HG03354 (cell line): ENCODE results near the gene AHCY.
"Not testable (repeated sequence)": the region's sequence is repeated elsewhere in the genome, so short reads cannot be mapped to it uniquely, and the experiment has no call there.

Experiments used
- ATAC-seq: cut with Tn5 transposase; IDR thresholded peaks from one replicate; pipeline ENCODE4 v1.9.1; 2021; ENCODE audit warnings: mild to moderate bottlenecking; ENCODE audit not compliant: unreplicated experiment, poor library complexity, severe bottlenecking

The AHCY gene

DNA sequence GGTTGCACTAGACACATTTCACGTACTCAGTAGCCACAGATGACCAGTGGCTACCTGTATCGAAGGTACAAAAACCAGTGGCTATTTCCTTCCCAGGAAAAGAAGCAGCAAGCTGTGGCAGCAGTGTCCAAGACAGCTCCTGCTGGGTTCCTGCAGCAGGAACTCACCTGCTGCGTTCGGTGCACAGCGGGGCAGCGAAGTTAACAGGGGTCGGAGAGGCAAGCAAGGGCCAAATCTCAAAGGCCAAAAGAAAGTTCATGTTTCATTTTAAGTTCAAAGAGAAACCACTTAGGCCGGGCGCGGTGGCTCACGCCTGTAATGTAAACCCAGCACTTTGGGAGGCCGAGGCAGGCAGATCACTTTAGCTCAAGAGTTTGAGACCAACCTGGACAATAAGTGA is 35.0 kb downstream of the AHCY start:
- no peak for ATAC-seq

DNA sequence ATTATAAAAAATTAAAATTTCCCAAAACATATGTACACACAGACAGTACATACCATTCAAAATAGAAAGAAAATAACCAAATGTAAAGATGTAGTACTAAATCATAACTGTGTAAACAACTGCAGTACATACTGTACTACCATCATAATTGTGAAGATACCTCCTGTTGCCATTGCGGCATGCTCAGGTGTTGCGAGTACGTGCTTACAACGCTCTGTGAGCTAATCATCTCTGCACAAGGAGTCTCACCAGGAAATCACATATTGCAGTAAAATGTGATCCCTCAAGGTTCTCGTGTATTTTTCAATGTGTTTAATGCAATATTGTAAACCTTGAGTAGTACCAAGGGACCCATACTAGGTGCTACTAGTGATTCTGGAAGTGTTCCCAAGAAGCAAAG is 39.0 kb downstream of the AHCY start:
- no peak for ATAC-seq

DNA sequence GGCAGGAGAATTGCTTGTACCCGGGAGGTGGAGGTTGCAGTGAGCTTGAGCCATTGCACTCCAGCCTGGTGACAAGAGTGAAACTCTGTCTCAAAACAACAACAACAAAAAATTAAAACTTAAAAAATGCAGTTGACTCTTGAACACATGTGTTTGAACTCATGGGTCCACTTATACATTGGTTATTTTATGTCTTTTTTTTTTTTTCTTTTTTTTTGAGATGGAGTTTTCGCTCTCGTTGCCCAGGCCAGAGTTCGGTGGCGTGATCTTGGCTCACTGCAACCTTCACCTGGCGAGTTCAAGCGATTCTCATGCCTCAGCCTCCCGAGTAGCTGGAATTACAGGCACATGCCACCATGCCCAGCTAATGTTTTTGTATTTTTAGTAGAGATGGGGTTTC is 39.7 kb downstream of the AHCY start:
- not testable (repeated sequence) for ATAC-seq

GRCh38 chr20:34262488-34263288 is 40.5 kb downstream of the AHCY start:
- ATAC-seq: no peak

DNA sequence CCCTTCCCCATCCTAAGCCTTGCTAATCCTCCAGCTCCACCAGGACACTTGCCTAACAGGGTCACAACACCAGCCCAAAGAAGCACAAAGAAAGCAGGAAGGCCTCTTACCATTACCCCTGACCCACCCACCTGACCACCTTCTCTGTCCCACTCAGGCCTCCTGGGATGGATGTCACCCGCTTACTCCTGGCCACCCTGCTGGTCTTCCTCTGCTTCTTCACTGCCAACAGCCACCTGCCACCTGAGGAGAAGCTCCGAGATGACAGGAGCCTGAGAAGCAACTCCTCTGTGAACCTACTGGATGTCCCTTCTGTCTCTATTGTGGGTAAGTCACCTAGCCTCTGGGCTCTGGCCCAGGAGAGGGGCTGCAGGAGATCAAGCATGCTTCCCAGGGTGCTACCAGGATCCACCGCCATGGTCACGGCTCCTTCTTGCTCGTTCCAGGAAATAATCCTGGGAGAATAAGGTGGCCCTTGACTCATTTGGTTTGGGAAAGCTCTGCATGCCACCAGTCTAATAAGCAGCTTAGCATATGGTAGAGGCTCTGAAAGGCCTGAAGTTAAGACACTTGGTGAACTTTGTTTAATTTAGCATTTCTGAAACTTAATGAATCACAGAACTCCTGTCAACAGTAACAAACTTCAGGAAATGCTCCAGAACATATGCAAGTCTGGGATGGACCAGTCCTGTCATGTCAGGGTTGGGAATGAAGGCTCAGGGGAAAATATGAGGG is 42.8 kb downstream of the AHCY start:
- ATAC-seq: no peak

- ATAC-seq: no peak
Observed at GRCh38 chr20:34256629-34257124, 46.5 kb downstream of the AHCY start.

DNA sequence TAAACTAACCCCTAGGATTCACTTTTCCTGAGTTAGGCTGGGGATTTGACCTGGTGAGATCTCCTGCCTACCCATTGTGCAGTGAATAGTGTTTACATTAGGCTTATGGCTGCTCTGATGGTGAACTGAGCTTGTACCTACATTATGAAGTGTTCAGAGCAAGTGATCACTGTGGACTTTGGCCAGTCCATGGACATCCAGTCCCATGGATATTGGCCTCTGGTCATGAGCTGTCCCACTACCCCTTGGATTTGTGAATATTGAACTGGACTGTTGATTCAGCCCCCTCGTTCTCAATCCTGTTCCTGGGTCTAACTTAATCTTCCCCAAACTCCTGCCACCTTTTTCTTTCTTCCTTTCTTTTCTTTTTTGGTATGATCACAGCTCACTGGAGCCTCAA is 48.2 kb downstream of the AHCY start:
- ATAC-seq: no peak

GRCh38 chr20:34252431-34253086 is 50.6 kb downstream of the AHCY start:
- ATAC-seq: not testable (repeated sequence)

DNA sequence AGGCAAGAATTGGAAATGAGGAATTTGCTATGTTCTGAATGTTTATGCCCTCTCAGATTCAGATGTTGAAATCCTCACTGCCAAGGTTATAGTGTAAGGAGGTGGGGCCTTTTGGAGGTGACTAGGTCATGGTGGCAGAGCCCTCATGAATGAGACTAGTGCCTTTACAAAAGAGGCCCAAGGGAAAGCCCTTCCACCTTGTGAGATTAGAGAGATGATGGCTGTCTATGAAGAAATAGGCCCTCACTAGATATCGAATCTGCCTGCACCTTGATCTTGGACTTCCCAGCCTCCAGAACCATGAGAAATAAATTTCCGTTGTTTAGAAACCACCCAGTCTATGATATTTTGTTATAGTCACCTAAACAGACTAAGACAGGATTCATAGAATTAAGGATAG is 51.5 kb downstream of the AHCY start:
- ATAC-seq: no peak

- no peak for ATAC-seq
Observed at GRCh38 chr20:34250005-34250404, 53.1 kb downstream of the AHCY start.

GRCh38 chr20:34249291-34249690 is 53.9 kb downstream of the AHCY start:
- no peak for ATAC-seq

GRCh38 chr20:34246126-34246626 is 57.0 kb downstream of the AHCY start:
- ATAC-seq: no peak

DNA sequence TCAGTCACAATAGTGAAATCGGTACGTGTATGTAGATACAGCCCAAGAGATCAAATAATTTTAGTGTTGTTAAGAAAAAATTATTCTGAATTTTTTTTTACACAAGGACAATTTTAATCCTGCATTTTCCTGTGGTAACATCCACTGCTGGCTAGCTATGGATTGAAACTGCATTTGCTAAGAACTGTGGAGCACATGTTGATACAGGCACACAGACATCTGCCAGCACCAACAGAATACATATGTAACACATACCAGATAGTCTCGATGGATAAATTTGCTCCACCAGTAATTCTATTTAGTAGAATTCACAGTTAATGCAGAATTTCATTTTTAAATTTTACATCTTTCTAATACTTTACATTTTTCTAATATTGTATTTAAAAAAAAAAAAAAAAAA is 59.8 kb downstream of the AHCY start:
- no peak for ATAC-seq

DNA sequence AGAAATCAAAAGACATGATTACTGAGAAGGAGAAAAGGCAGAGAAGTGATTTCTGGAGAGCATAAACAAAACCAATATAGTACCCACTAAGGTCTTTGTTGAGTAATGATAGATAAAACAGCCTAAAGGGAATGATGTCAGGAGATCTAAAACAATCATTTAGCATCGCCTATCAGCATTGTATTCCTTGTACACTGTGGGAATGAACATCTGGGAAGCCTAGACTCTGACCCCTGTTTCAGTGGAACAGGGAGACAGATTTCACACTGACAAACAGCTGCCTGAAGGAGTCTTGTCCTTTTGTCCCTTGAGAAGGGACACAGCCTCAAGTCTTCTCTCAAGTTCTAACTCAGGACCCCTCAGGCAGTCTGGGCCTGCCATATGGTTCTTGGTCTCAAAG is 60.3 kb downstream of the AHCY start:
- no peak for ATAC-seq

- ATAC-seq: not testable (repeated sequence)
Observed at GRCh38 chr20:34242015-34242414, 61.1 kb downstream of the AHCY start.

- no peak for ATAC-seq
Observed at GRCh38 chr20:34240693-34241615, 62.2 kb downstream of the AHCY start, which contains the start of gene ASIP. TSS of gene ASIP (plus strand) at chr20:34241423. CDS start at chr20:34260375, 18,952 bp downstream.

DNA sequence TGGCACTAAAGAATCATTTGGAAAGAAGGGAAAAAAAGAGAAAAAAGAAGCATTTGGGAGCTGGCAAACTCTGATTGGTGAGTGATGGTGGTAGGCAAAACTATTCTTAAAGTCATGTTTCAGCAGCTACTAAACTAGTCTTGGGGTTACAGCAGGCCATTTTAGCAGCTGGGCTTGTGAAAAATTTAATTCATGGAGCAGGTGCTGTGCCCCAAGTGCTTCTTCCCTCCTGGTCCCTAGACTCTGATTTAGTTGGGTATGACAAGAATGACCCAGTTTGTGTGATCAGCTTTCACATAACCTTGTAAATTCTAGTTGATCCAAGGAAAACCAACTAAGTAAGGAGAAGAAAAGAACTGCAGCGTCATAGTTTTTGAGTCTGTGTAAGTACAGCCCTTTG is 63.0 kb downstream of the AHCY start:
- ATAC-seq: no peak

DNA sequence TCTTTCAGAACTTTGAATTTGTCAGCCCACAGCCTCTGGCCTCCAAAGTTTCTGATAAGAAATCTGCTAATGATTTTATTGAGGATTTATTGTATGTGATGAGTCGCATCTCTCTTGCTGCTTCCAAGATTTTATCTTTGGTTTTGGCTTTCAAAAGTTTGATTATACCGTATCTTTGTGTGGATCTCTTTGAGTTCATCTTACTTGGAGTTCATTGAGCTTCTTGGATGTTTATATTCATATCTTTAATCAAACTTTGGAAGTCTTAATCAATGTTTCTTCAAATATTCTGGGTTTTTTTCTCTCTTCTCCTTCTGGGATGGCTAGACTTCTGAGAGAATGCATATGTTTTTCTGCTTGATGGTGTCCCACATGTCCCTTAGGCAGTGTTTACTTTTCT is 65.2 kb downstream of the AHCY start:
- ATAC-seq: no peak

DNA sequence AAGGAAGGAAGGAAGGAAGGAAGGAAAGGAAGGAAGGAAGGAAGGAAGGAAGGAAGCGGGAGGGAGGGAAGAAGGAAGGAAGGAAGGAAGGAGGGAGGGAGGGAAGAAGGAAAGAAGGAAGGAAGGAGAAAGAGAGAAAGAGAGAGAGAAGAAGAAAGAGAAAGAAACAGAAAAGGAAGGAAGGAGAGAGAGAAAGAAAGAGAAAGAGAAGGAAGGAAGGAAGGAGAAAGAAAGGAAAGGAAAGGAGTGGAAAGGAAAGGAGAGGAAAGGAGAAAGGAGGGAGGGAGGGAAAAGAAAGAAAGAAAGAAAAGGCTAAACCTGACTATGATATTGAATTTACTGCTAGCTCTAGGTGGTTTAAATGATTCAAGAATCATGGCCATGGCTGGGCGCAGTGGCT is 67.3 kb downstream of the AHCY start:
- ATAC-seq: no peak
